ENCODE measurements around the gene GAL3ST1.
"Not testable (repeated sequence)": the region's sequence is repeated elsewhere in the genome, so short reads cannot be mapped to it uniquely, and the experiment has no call there.

Gene GAL3ST1

DNA sequence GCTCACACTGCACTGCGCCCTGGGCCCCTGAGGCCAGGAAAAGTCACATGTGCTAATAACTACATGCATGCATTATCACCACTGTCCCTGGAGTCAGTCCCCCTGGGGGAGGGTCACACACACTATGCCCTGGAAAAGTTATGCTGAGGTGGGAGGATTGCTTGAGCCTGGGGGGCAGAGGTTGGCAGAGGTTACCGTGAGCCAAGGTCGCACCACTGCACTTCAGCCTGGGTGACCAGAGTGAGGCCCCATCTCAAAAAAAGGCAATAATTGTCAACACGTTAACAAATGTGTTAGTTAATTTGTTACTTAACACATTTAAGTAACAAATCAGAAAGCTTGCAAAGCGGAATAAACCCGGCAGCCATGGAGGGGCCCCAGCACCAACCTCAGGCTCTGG, 14.6 kb downstream of the GAL3ST1 start:
- no peak overlapping the region for H3K4me3 ChIP-seq (ENCODE audit: low read depth, low read length)
- DNase-seq (ENCODE audit: low read depth): no peak
- TF ChIP-seq, protein P1, sequence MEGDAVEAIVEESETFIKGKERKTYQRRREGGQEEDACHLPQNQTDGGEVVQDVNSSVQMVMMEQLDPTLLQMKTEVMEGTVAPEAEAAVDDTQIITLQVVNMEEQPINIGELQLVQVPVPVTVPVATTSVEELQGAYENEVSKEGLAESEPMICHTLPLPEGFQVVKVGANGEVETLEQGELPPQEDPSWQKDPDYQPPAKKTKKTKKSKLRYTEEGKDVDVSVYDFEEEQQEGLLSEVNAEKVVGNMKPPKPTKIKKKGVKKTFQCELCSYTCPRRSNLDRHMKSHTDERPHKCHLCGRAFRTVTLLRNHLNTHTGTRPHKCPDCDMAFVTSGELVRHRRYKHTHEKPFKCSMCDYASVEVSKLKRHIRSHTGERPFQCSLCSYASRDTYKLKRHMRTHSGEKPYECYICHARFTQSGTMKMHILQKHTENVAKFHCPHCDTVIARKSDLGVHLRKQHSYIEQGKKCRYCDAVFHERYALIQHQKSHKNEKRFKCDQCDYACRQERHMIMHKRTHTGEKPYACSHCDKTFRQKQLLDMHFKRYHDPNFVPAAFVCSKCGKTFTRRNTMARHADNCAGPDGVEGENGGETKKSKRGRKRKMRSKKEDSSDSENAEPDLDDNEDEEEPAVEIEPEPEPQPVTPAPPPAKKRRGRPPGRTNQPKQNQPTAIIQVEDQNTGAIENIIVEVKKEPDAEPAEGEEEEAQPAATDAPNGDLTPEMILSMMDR (IDR thresholded peaks at IDR 0.05; ENCODE audit: low read depth, low read length, missing control alignments): no peak

DNA sequence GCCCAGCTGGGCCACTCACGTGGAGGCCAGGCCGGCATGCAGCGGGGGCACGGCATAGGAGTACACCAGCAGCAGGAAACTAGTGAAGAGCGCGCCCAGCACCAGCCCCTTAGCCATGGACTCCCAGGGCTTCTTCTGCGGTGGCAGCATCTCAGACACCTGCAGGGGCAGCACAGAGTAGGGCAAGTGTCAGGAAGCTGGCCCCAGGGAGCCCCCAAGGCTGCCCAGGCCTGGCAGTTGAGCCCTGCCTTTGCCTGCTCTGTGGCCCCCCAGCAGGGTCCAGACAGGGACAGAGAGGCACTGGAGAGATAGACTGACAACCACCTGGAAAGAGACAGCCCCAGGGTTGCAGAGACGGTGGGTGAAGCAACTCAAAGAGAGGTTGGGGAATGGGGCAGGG, 17.2 kb downstream of the GAL3ST1 start:
- TF ChIP-seq, protein P1 (IDR thresholded peaks at IDR 0.05; ENCODE audit: low read depth, low read length, missing control alignments): no peak
- DNase-seq (ENCODE audit: low read depth): no peak
- no peak overlapping the region for H3K4me3 ChIP-seq (ENCODE audit: low read depth, low read length)

DNA sequence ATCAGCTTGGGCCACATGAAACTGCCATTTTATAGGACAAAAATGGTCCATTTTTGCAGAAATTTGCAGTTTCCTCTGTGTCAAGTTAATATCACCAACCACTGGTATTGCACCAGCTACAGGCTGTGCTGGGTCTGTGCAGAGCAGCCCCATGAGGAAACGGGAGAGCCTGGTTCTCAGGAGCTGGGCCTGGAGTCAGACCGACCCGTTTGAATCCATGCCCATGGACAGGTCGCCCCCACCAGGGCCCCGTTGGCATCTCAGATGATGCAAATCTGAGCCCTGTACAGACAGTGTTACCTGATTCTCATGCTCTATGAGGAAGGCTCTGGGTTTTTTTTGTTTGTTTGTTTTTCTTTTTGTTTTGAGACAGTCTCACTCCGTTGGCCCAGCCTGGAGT, 18.1 kb downstream of the GAL3ST1 start:
- no peak overlapping the region for H3K4me3 ChIP-seq (ENCODE audit: low read depth, low read length)
- DNase-seq (ENCODE audit: low read depth): no peak
- TF ChIP-seq, protein P1 (IDR thresholded peaks at IDR 0.05; ENCODE audit: low read depth, low read length, missing control alignments): no peak

DNA sequence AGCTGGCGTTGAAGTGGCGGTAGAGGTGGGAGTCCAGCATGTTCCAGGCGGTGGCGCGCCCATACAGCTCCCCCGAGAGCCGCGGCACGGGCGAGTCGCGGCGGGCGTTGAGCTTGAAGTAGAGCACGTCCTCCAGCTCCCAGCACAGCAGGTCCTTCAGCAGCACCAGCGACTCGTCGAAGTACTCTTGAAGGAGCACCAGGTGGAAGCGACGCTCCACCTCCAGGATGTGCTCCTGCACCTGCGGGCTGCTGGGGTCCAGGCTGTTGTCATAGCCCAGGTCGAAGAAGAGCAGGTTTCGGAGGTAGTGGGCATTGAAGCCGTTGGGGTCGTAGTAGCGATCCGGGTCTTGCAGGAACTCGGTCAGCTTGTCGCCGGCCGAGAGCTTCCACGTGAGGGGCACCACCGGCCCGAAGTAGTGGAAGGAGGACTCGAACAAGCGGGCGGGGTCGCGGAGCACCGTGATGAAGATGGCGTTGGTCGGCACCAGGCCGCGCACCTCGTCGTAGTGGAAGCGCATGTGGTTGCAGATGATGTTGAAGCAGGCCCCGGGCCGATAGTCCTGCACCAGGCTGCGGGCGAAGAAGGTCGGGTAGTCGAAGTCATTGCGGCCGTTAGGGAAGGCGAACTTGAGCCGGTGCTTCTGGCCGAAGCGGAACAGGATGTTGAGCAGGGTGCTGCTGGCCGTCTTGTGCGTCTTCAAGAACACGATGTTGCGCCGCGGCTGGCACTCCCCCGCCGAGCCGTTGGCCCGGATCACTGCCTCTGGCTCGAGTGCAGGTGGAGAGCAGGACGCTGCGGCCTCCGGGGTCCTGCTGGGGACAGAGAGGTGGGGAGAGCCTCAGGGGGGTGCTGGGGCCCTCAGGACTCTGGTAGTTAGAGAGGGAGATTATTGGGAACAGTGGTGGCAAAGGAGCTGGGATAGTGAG, 18.9 kb downstream of the GAL3ST1 start:
- TF ChIP-seq, protein P1 (IDR thresholded peaks at IDR 0.05; ENCODE audit: low read depth, low read length, missing control alignments): no peak
- H3K4me3 ChIP-seq (ENCODE audit: low read depth, low read length): no peak overlapping the region
- DNase-seq (ENCODE audit: low read depth): no peak

DNA sequence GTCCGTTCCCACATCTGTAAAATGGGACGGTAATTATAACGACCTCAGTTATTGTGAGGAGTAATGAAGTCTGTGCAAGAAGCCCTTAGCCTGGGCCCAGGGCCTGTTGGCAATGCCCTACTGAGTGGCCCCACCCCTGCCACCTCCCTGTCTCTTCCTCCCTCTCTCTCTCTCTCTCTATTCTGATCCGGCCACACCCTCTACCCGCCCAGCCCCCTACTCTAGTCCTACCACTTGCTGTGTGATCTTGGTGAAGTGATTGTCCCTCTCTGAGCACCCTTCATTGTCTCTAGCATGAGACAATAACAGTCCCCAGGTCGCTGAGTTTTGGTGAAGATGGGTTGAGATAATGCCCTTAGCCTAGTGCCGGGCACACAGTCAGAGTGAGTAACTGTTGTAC, 20.5 kb downstream of the GAL3ST1 start:
- no peak for DNase-seq (ENCODE audit: low read depth)
- H3K4me3 ChIP-seq (ENCODE audit: low read depth, low read length): no peak overlapping the region
- TF ChIP-seq, protein P1 (IDR thresholded peaks at IDR 0.05; ENCODE audit: low read depth, low read length, missing control alignments): no peak

DNA sequence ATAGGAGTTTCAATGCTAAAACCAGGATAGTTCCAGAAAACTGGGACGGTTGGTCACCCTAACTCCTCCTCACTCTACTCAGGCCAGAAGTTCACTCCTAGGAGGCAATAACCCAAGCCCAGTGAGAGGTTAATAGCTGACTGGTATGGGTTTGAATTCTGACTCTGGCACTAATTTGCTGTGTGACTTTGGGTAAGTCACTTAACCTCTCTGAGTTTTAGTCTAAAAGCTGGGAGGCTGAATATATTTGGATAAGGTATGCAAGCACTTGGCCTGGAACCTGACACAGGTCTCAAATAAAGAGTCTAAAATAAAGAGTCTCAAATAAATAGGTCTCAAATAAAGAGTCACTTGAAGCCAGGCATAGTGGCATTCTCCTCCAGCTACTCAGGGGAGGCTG, 21.7 kb downstream of the GAL3ST1 start:
- TF ChIP-seq, protein P1 (IDR thresholded peaks at IDR 0.05; ENCODE audit: low read depth, low read length, missing control alignments): no peak
- DNase-seq (ENCODE audit: low read depth): no peak

DNA sequence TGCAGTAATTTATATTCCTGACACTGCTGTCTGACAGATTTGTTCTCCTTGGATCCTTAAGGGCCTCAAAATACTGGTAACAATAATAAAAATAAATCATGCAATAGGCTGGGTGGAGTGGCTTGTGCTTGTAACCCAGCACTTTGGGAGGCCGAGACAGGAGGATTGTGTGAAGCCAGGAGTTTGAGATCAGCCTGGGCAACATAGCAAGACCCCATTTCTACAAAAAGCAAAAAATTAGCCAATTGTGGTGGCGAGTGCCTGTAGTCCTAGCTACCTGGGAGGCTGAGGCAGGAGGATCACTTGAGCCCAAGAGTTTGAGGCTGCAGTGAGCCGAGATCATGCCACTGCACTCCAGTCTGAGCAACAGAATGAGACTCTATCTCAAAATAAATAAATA, 22.7 kb downstream of the GAL3ST1 start:
- H3K4me3 ChIP-seq (ENCODE audit: low read depth, low read length); DNase-seq (ENCODE audit: low read depth): not testable (repeated sequence)

More for the DNA sequence above, 21.7 kb downstream of the GAL3ST1 start:
- H3K4me3 ChIP-seq (ENCODE audit: low read depth, low read length): no peak overlapping the region

Data from GM12864 (cell line).